Heart left ventricle (tissue), 13 donors: Measurements from ENCODE around the gene PRDM15.

Source experiments
- POLR2A ChIP-seq, 2 donors: fragments of 450-650 bp; IDR thresholded peaks; one replicate each; pipeline ENCODE4 v1.6.1; 2017; ENCODE audit warnings: antibody characterized with exemption in 2 of 2, mild to moderate bottlenecking in 2 of 2, moderate library complexity in 2 of 2
- TF ChIP-seq, protein P1 (sequence below), 12 donors: fragments of 200-600 bp; sonication (generic) in 4 of 12; IDR thresholded peaks; one replicate each; pipeline versions ENCODE4 v1.5.0 to v1.8.0; 2018 to 2022; ENCODE audit warnings: antibody characterized with exemption in 12 of 12, mild to moderate bottlenecking in 5 of 12
- donor health status: ischemic (EF 13 %, LVEDD 7.1; RV severe dilation, severe dysfunction).
- donor health status: DM: no; HTN: yes; CAD: no.
- donor health status: DM: no; HTN: no; CAD: no.
- donor health status: ischemic (EF 25% LVEDD 6.9; RV normal size, moderate dysfunction).
- donor health status: ischemic (EF 25% LVEDD 5.7; RV mildly dilated, moderate dysfunction).
- donor health status: ischemic (EF 35%, LVEDD 5.7; RV mildly dilated, moderate dysfunction).
- donor health status: nonischemic (EF 11% LVEDD 7.7; RV severe dilation, severe dysfunction).
- donor health status: DM: yes; HTN: yes; CAD: no.
- donor health status: PGD.
- donor health status: ischemic (EF 29% LVEDD 5.4; RV normal size, mild dysfunction).
- donor health status: nonischemic (EF 23%, LVEDD 6.1; RV moderate dilation, normal function).

DNA sequence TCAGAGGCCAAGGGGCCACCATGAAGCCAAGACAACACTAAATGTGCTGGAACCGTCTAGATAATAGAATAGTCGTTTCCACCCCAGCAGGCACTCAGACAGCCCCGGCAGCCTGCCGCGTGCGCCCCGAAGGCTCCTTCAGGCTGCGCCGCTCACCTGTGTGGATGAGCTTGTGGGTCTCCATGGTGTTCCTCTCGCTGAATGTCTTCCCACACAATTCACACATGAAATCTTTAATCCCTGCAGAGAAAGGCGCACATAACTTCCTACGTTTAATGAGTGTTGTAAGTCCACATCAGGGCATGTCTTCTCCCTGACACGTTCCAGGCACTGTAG, 68.6 kb downstream of the PRDM15 start:
- TF ChIP-seq, protein P1, sequence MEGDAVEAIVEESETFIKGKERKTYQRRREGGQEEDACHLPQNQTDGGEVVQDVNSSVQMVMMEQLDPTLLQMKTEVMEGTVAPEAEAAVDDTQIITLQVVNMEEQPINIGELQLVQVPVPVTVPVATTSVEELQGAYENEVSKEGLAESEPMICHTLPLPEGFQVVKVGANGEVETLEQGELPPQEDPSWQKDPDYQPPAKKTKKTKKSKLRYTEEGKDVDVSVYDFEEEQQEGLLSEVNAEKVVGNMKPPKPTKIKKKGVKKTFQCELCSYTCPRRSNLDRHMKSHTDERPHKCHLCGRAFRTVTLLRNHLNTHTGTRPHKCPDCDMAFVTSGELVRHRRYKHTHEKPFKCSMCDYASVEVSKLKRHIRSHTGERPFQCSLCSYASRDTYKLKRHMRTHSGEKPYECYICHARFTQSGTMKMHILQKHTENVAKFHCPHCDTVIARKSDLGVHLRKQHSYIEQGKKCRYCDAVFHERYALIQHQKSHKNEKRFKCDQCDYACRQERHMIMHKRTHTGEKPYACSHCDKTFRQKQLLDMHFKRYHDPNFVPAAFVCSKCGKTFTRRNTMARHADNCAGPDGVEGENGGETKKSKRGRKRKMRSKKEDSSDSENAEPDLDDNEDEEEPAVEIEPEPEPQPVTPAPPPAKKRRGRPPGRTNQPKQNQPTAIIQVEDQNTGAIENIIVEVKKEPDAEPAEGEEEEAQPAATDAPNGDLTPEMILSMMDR (IDR thresholded peaks at IDR 0.05) = no peak
- TF ChIP-seq POLR2A (IDR thresholded peaks at IDR 0.05) = no peak
